ENCODE data around the gene SLC19A3. TPM values are rescaled to one million over a fixed set of nuclear protein-coding genes. Genes with fewer than 3 reads are reported as not detected.
"Not testable (repeated sequence)": the region's sequence is repeated elsewhere in the genome, so short reads cannot be mapped to it uniquely, and the experiment has no call there.

Gene SLC19A3
- polyA plus RNA-seq, 1 donor = 80.8 TPM

DNA sequence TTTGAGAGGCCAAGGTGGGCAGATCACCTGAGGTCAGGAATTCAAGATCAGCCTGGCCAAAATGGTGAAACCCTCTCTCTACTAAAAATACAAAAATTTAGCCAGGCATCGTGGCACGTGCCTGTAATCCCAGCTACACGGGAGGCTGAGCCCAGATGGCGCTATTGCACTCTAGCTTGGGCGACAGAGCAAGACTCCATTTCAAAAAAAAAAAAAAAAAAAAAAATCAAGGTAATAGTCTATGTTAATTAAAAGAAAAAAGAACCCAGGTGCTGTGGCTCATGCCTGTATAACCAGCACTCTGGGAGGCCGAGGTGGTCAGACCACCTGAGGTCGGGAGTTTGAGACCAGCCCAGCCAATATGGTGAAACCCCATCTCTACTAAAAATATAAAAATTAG lies 22.9 kb upstream of the SLC19A3 start:
- 63% methylated on average over 3 of the region's 7 CpGs for WGBS (ENCODE audit: insufficient coverage, low lambda C conversion rate)
- not testable (repeated sequence) for H3K4me3 ChIP-seq (ENCODE audit: low read length); H3K27ac ChIP-seq (ENCODE audit: low read length); H3K4me1 ChIP-seq (ENCODE audit: control insufficient read depth, insufficient read depth, low read length); DNase-seq; H3K9me3 ChIP-seq (ENCODE audit: control insufficient read depth, low read depth, low read length); H3K27me3 ChIP-seq (ENCODE audit: control insufficient read depth, insufficient read depth, low read length); H3K36me3 ChIP-seq (ENCODE audit: control insufficient read depth, insufficient read depth, low read length)

DNA sequence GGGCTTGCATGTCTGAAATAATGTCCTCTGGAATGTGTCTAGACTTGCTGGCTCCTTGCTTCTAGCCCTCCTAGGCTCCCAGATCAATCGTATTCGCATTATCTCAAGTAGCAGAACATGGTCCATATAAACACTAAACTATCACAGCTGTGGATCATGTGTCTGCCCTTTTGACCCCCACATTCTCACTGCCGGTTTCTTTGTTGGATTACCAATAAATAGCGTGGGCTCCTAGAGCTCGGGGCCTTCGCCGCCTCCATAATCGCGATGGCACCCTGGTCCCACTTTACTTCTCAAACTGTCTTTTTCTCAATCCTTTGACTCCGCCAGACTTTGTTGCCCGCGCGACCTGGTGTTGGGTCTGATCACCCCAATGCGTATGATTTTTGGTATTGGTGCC lies 21.5 kb upstream of the SLC19A3 start:
- WGBS (ENCODE audit: insufficient coverage, low lambda C conversion rate) = 58% methylated on average over 8 of the region's 14 CpGs
- Histone ChIP-seq H3K9me3 (ENCODE audit: control insufficient read depth, low read depth, low read length) (no peaks in the 10 kb centered on the region), H3K27ac (ENCODE audit: low read length) (peak overlapping the region; percentile 8), H3K4me1 (ENCODE audit: control insufficient read depth, insufficient read depth, low read length) (peaks cover 7% of the 10 kb centered on the region), H3K4me3 (ENCODE audit: low read length) (no peak overlapping the region), H3K27me3 (ENCODE audit: control insufficient read depth, insufficient read depth, low read length) (no peaks in the 10 kb centered on the region), H3K36me3 (ENCODE audit: control insufficient read depth, insufficient read depth, low read length) (no peaks in the 10 kb centered on the region)
- DNase-seq = peak; percentile 61 to 88

DNA sequence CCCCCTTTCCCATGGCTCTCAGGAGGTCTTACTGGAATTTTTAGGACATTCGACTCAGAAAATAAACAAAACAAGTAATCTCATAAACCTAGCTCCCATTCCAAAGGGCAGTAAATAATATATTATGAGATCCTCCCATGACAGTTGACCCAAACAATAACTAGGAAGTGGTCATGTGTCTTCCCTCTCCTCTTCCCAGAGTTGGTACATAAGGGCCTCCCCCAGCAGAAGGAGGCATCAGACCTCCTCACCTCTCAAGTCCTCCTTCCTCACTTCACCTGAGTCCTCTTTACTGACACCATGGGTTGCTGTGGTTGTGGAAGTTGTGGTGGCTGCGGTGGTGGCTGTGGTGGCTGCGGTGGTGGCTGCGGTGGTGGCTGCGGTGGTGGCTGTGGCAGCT lies 10.2 kb upstream of the SLC19A3 start, which contains the start of gene SCYGR7:
SCYGR7 (plus strand) TSS at position 301 of the 400 bp plus-strand sequence; CDS start at position 301, 0 bp downstream.
- H3K4me1 ChIP-seq (ENCODE audit: control insufficient read depth, insufficient read depth, low read length) = peaks cover 5% of the 10 kb centered on the region
- DNase-seq = no peak
- H3K9me3 ChIP-seq (ENCODE audit: control insufficient read depth, low read depth, low read length) = no peaks in the 10 kb centered on the region
- no peaks in the 10 kb centered on the region for H3K27me3 ChIP-seq (ENCODE audit: control insufficient read depth, insufficient read depth, low read length)
- no peaks in the 10 kb centered on the region for H3K36me3 ChIP-seq (ENCODE audit: control insufficient read depth, insufficient read depth, low read length)
- no peak within 1 kb of the TSS for H3K4me3 ChIP-seq (ENCODE audit: low read length)
- WGBS (ENCODE audit: insufficient coverage, low lambda C conversion rate) = no CpG with 5 or more reads among the region's 5 CpGs
- no peak within 1 kb of the TSS for H3K27ac ChIP-seq (ENCODE audit: low read length)

DNA sequence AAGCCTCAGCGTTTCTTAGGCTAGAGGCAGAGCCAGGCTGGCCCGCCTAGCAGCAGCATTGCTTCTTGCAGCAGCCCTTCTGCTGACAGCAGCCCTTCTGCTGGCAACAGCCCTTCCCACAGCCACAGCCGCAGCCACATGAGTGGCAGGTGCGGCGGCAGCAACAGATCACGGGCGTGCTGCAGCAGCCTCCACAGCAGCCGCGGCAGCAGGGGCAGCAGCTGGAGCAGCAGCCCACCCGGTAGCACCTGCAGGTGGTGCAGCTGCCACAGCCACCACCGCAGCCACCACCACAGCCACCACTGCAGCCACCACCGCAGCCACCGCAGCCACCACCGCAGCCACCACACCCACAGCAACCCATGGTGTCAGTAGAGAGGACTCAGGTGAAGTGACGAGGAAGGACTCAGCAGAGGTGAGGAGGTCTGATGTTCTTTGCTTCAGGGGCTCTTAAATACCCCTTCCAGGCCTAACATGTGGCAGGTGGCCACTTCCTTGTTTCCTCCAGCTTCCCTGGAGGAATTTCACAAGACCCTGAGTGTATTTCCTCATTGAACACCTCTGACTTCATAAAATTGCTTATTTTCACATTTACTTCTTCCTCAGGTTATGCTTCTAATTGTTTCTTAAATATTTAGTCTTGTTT lies 6.7 kb upstream of the SLC19A3 start, which contains the start of gene SCYGR6:
SCYGR6 (minus strand) TSS at position 364 of the 646 bp plus-strand sequence; CDS start at position 364, 0 bp downstream.
- 80% methylated on average over 1 of the region's 15 CpGs for WGBS (ENCODE audit: insufficient coverage, low lambda C conversion rate)
- Histone ChIP-seq H3K9me3 (ENCODE audit: control insufficient read depth, low read depth, low read length) (no peaks in the 10 kb centered on the region), H3K4me3 (ENCODE audit: low read length) (no peak within 1 kb of the TSS), H3K27me3 (ENCODE audit: control insufficient read depth, insufficient read depth, low read length) (no peaks in the 10 kb centered on the region), H3K36me3 (ENCODE audit: control insufficient read depth, insufficient read depth, low read length) (no peaks in the 10 kb centered on the region), H3K4me1 (ENCODE audit: control insufficient read depth, insufficient read depth, low read length) (peaks cover 36% of the 10 kb centered on the region), H3K27ac (ENCODE audit: low read length) (no peak within 1 kb of the TSS)
- peak in 1 of 2 donors; percentile 43 for DNase-seq

DNA sequence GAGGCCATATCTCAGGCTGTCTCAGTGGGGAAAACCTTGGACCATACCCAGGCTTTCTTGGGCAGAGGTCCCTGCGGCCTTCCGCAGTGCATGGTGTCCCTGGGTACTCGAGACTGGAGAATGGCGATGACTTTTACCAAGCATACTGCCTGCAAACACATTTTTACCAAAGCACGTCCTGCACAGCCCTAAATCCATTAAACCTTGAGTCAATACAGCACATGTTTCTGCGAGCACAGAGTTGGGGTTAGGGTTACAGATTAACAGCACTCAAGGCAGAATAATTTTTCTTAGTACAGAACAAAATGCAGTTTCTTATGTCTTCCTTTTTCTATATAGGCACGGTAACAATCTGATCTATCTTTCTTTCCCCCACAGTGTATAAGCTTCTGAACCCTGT lies 5.0 kb upstream of the SLC19A3 start:
- not testable (repeated sequence) for H3K4me3 ChIP-seq (ENCODE audit: low read length); H3K27me3 ChIP-seq (ENCODE audit: control insufficient read depth, insufficient read depth, low read length); H3K9me3 ChIP-seq (ENCODE audit: control insufficient read depth, low read depth, low read length); H3K36me3 ChIP-seq (ENCODE audit: control insufficient read depth, insufficient read depth, low read length)
- DNase-seq = peak in 1 of 2 donors; percentile 49
- H3K27ac ChIP-seq (ENCODE audit: low read length) = peak overlapping the region; percentile 64
- peaks cover 49% of the 10 kb centered on the region for H3K4me1 ChIP-seq (ENCODE audit: control insufficient read depth, insufficient read depth, low read length)
- no CpG with 5 or more reads among the region's 7 CpGs for WGBS (ENCODE audit: insufficient coverage, low lambda C conversion rate)

DNA sequence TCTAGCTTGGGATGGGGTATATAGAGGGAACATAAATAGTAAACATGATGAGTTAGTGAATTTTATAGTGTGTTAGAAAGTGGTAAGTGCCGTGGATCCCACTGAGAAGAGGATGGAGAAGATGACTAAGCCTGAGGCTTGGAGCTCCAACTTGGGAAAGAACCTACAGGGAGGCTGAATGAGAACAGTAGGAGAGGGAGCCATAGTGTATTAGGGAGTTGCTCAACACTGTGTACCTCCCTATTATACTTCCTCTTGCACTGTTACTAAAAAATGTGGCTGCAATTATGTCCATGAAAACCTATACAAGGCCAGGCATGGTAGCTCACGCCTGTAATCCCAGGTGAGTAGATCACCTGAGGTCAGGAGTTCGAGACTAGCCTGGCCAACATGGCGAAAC lies 2.9 kb upstream of the SLC19A3 start:
- whole genome bisulfite sequencing (ENCODE audit: insufficient coverage, low lambda C conversion rate) = 100% methylated on average over 1 of the region's 4 CpGs
- Histone ChIP-seq H3K27me3 (ENCODE audit: control insufficient read depth, insufficient read depth, low read length) (no peaks in the 10 kb centered on the region), H3K4me3 (ENCODE audit: low read length) (no peak overlapping the region), H3K36me3 (ENCODE audit: control insufficient read depth, insufficient read depth, low read length) (no peaks in the 10 kb centered on the region), H3K9me3 (ENCODE audit: control insufficient read depth, low read depth, low read length) (no peaks in the 10 kb centered on the region), H3K4me1 (ENCODE audit: control insufficient read depth, insufficient read depth, low read length) (peaks cover 49% of the 10 kb centered on the region), H3K27ac (ENCODE audit: low read length) (no peak overlapping the region)
- no peak for DNase-seq

DNA sequence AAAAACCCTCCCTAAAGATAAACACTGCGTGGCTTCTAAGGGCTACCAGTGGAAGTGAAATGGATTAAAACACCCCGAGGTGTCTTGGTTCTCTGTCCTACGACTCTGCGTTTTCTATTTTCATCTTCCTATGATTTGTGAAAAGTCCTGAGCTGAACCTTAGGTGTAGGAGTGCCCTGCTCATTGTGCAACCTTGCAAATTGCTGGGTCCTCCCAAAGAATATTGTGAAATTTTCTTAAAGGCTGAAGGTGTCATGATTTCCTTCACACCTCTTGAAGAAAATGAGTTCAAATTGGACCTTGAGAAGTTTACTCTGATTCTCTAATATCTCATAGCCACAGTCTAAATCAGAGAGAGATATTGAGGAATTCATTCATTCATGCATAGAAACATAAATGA lies 1.8 kb upstream of the SLC19A3 start:
- Histone ChIP-seq H3K9me3 (ENCODE audit: control insufficient read depth, low read depth, low read length) (no peaks in the 10 kb centered on the region), H3K27ac (ENCODE audit: low read length) (peak overlapping the region; percentile 30), H3K4me3 (ENCODE audit: low read length) (no peak overlapping the region), H3K36me3 (ENCODE audit: control insufficient read depth, insufficient read depth, low read length) (no peaks in the 10 kb centered on the region), H3K27me3 (ENCODE audit: control insufficient read depth, insufficient read depth, low read length) (no peaks in the 10 kb centered on the region), H3K4me1 (ENCODE audit: control insufficient read depth, insufficient read depth, low read length) (peaks cover 49% of the 10 kb centered on the region)
- DNase-seq = peak; percentile 56 to 75
- WGBS (ENCODE audit: insufficient coverage, low lambda C conversion rate) = no CpG with 5 or more reads among the region's 4 CpGs

DNA sequence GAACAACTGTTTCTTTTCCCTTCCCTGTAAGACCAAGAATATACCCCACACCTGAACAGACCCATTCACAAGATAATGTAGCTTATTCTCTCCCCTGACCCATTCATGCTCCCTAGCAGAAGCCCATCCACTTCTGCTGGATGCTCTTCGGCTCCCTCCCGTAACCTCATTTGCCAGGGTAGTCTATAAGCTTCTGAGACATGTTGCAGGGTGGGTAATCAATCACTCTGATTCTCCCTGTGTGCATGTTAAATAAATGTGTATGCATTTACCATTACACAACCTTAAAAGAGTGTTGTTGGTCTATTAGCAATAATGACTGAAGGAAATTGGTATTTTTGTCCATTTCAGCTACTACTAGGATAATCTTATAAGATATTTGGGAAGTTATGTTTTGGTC lies 1.3 kb downstream of the SLC19A3 start:
- peak in 1 of 2 donors; percentile 44 for DNase-seq

DNA sequence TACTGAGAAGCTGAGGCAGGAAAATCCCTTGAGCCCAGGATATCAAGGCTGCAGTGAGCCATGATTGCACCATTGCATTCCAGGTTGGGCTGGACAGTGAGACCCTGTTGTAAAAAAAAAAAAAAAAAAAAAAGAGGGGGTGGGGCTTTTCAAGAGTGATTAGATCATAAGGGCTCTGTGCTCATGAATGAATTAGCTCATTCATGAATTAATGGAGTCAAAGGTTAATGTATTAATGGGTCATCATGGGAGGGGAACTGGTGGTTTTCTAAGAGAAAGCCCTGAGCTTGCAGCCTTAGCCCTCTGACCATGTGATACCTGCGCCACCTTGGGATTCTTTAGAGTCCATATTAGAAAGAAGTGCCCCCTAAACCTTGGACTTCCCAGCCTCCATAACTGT lies 4.5 kb downstream of the SLC19A3 start:
- no CpG with 5 or more reads among the region's 1 CpG for WGBS (ENCODE audit: insufficient coverage, low lambda C conversion rate)
- DNase-seq = peak; percentile 54 to 83
- H3K27me3 ChIP-seq (ENCODE audit: control insufficient read depth, insufficient read depth, low read length) = no peaks in the 10 kb centered on the region
- peak overlapping the region; percentile 73 for H3K27ac ChIP-seq (ENCODE audit: low read length)
- no peaks in the 10 kb centered on the region for H3K36me3 ChIP-seq (ENCODE audit: control insufficient read depth, insufficient read depth, low read length)
- no peak overlapping the region for H3K4me3 ChIP-seq (ENCODE audit: low read length)
- H3K4me1 ChIP-seq (ENCODE audit: control insufficient read depth, insufficient read depth, low read length) = peaks cover 18% of the 10 kb centered on the region
- no peaks in the 10 kb centered on the region for H3K9me3 ChIP-seq (ENCODE audit: control insufficient read depth, low read depth, low read length)

More for the DNA sequence above, 1.3 kb downstream of the SLC19A3 start:
- no CpG with 5 or more reads among the region's 2 CpGs for WGBS (ENCODE audit: insufficient coverage, low lambda C conversion rate)
- Histone ChIP-seq H3K27ac (ENCODE audit: low read length) (peak overlapping the region; percentile 89), H3K36me3 (ENCODE audit: control insufficient read depth, insufficient read depth, low read length) (no peaks in the 10 kb centered on the region), H3K4me1 (ENCODE audit: control insufficient read depth, insufficient read depth, low read length) (peaks cover 44% of the 10 kb centered on the region), H3K9me3 (ENCODE audit: control insufficient read depth, low read depth, low read length) (no peaks in the 10 kb centered on the region), H3K27me3 (ENCODE audit: control insufficient read depth, insufficient read depth, low read length) (no peaks in the 10 kb centered on the region), H3K4me3 (ENCODE audit: low read length) (peak overlapping the region; percentile 58)

DNA sequence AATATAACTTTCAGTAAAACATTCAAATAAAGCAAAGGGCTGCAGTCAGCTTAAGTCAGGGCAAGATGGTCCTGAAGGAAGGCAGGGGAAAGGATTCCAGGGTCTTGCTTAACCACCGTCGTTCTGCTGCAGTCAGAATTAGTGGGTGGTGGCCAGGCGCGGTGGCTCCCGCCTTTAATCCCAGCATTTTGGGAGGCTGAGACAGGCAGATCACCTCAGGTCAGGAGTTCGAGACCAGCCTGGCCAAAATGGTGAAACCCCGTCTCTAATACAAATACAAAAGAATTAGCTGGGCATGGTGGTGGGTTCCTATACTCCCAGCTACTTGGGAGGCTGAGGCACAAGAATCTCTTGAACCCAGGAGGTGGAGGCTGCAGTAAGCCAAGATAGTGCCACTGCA lies 6.8 kb downstream of the SLC19A3 start:
- Histone ChIP-seq H3K4me1 (ENCODE audit: control insufficient read depth, insufficient read depth, low read length) (peaks cover 27% of the 10 kb centered on the region), H3K9me3 (ENCODE audit: control insufficient read depth, low read depth, low read length) (no peaks in the 10 kb centered on the region), H3K36me3 (ENCODE audit: control insufficient read depth, insufficient read depth, low read length) (no peaks in the 10 kb centered on the region), H3K27ac (ENCODE audit: low read length) (no peak overlapping the region), H3K4me3 (ENCODE audit: low read length) (no peak overlapping the region), H3K27me3 (ENCODE audit: control insufficient read depth, insufficient read depth, low read length) (no peaks in the 10 kb centered on the region)
- no peak for DNase-seq
- WGBS (ENCODE audit: insufficient coverage, low lambda C conversion rate) = no CpG with 5 or more reads among the region's 7 CpGs

DNA sequence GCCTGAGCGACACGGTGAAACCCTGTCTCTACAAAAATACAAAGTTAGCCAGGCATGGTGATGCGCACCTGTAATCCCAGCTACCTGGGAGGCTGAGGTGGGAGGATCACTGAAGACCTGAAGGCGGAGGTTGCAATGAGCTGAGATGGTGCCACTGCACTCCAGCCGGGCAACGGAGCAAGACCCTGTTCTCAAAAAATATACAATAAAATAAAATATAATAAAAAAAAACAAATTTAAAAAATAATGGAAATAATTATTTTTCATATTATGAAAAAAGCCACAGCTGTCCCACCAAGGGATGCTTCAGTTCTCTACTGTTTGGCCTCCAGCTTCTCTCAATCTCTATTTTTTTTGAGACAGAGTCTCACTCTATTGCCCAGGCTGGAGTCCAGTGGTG lies 10.4 kb downstream of the SLC19A3 start:
- no peaks in the 10 kb centered on the region for H3K27me3 ChIP-seq (ENCODE audit: control insufficient read depth, insufficient read depth, low read length)
- no CpG with 5 or more reads among the region's 6 CpGs for WGBS (ENCODE audit: insufficient coverage, low lambda C conversion rate)
- peaks cover 4% of the 10 kb centered on the region for H3K36me3 ChIP-seq (ENCODE audit: control insufficient read depth, insufficient read depth, low read length)
- DNase-seq = no peak
- no peak overlapping the region for H3K4me3 ChIP-seq (ENCODE audit: low read length)
- peak overlapping the region; percentile 79 for H3K27ac ChIP-seq (ENCODE audit: low read length)
- H3K9me3 ChIP-seq (ENCODE audit: control insufficient read depth, low read depth, low read length) = no peaks in the 10 kb centered on the region
- peaks cover 27% of the 10 kb centered on the region for H3K4me1 ChIP-seq (ENCODE audit: control insufficient read depth, insufficient read depth, low read length)
